HCT116 (cell line): ENCODE measurements around the gene SMTN. TPM values are rescaled to one million over a fixed set of nuclear protein-coding genes. Genes with fewer than 3 reads are reported as not detected.

ENCODE experiments used
- ATAC-seq: fragments of 200-7000 bp; cut with Tn5 transposase; 2 replicates; pipeline ENCODE4 v1.9.1; 2020; ENCODE audit warnings: mild to moderate bottlenecking, moderate library complexity
- BruUV-seq: library from RNA; stranded (reverse); fragments of 400-500 nt; replicated peaks from 2 replicates; lab custom pipeline; 2021; lab: Mats Ljungman, UMichigan
- CTCF ChIA-PET: fragments of 300-600 bp; sonication (Branson Sonifier 250); formaldehyde crosslinking; loops from one replicate; lab custom pipeline; 2021; ENCODE audit warnings: antibody characterized with exemption; lab: Charles Lee
- POLR2A ChIA-PET: fragments of 300-600, 350-600 bp; sonication (Branson Sonifier 250); formaldehyde crosslinking; loops from one replicate; lab custom pipeline; 2021; ENCODE audit warnings: antibody characterized with exemption; lab: Charles Lee
- RAD21 ChIA-PET, 2 experiments: fragments of 300-600 bp; sonication (Branson Sonifier 250); formaldehyde crosslinking; loops; one replicate each; lab custom pipeline; 2023; ENCODE audit warnings: low total read pairs in 2 of 2; ENCODE audit not compliant: uncharacterized antibody in 2 of 2, unreplicated experiment in 2 of 2, low non-redundant PET in 1 of 2; lab: Charles Lee
- DNase-seq: peaks from one replicate; pipeline ENCODE4 v3.0.0-alpha.2; 2010; ENCODE audit warnings: low read depth, low spot score
- H2AFZ ChIP-seq: fragments of 200-600 bp; shearing (Covaris generic), sonication (generic); 2 replicates; pipeline ENCODE4 v1.6.1; 2017; ENCODE audit warnings: low read depth, mixed run types, mixed read lengths, antibody characterized with exemption, low read length; ENCODE audit not compliant: poor library complexity, severe bottlenecking
- H3K27ac ChIP-seq: 2 replicates; pipeline ENCODE4 v1.5.1; 2012; ENCODE audit warnings: low read depth, low read length
- H3K27me3 ChIP-seq: fragments of 200-600 bp; sonication (generic); 2 replicates; pipeline ENCODE4 v1.6.1; 2016; ENCODE audit warnings: mixed run types, low read length, mixed read lengths; ENCODE audit not compliant: insufficient read depth
- H3K36me3 ChIP-seq, 2 experiments: fragments of 200-500 bp in 1 of 2; fragments of 200-600 bp in 1 of 2; sonication (Bioruptor generic) in 1 of 2; sonication (generic) in 1 of 2; 2 replicates each; pipeline versions ENCODE4 v1.5.1 to v1.6.1; 2014 to 2016; ENCODE audit warnings: low read length in 2 of 2, inconsistent platforms in 1 of 2, mixed read lengths in 1 of 2, mixed run types in 1 of 2; ENCODE audit not compliant: insufficient read depth in 2 of 2, control insufficient read depth in 1 of 2
- H3K4me1 ChIP-seq, 2 experiments: fragments of 200-600 bp in 1 of 2; sonication (generic) in 1 of 2; 2 replicates each; pipeline versions ENCODE4 v1.5.1 to v1.6.1; 2012 to 2017; ENCODE audit warnings: low read length in 2 of 2, inconsistent platforms in 1 of 2, mild to moderate bottlenecking in 1 of 2, mixed read lengths in 1 of 2, mixed run types in 1 of 2, moderate library complexity in 1 of 2; ENCODE audit not compliant: insufficient read depth in 2 of 2, control insufficient read depth in 1 of 2
- H3K4me2 ChIP-seq: fragments of 200-600 bp; sonication (generic); 2 replicates; pipeline ENCODE4 v1.6.1; 2017; ENCODE audit warnings: mixed run types, low read length, mixed read lengths
- H3K4me3 ChIP-seq, 2 experiments: fragments of 200-600 bp in 1 of 2; sonication (generic) in 1 of 2; replicated peaks in 1 of 2; 2 replicates each; pipeline ENCODE4 v1.5.1; 2011 to 2016; ENCODE audit warnings: low read length in 2 of 2, control low read depth in 1 of 2, low read depth in 1 of 2, mild to moderate bottlenecking in 1 of 2, mixed read lengths in 1 of 2, mixed run types in 1 of 2
- H3K79me2 ChIP-seq: fragments of 200-600 bp; sonication (generic); 2 replicates; pipeline ENCODE4 v1.6.1; 2017; ENCODE audit warnings: mild to moderate bottlenecking, mixed run types, low read length, moderate library complexity, mixed read lengths; ENCODE audit not compliant: insufficient read depth
- H3K9ac ChIP-seq: fragments of 200-600 bp; sonication (generic); 2 replicates; pipeline ENCODE4 v1.6.1; 2016; ENCODE audit warnings: low read length, mixed read lengths
- H3K9me2 ChIP-seq: fragments of 200-600 bp; sonication (generic), shearing (Covaris generic); 2 replicates; pipeline ENCODE4 v1.6.1; 2017; ENCODE audit warnings: mixed run types, mild to moderate bottlenecking, moderate library complexity; ENCODE audit not compliant: insufficient read depth
- H3K9me3 ChIP-seq, 2 experiments: fragments of 200-500 bp in 1 of 2; fragments of 200-600 bp in 1 of 2; sonication (Bioruptor generic) in 1 of 2; sonication (generic) in 1 of 2; 2 replicates each; pipeline ENCODE4 v1.6.1; 2014 to 2017; ENCODE audit warnings: low read length in 2 of 2, mixed read lengths in 2 of 2, inconsistent platforms in 1 of 2, low read depth in 1 of 2, mild to moderate bottlenecking in 1 of 2, mixed run types in 1 of 2, moderate library complexity in 1 of 2; ENCODE audit not compliant: control insufficient read depth in 1 of 2, insufficient read depth in 1 of 2
- H4K20me1 ChIP-seq: fragments of 200-600 bp; sonication (generic), shearing (Covaris generic); 2 replicates; pipeline ENCODE4 v1.6.1; 2017; ENCODE audit warnings: mixed run types, mild to moderate bottlenecking, moderate library complexity; ENCODE audit not compliant: insufficient read depth
- ATF3 ChIP-seq: IDR thresholded peaks from 2 replicates; pipeline ENCODE4 v1.6.1; 2012
- CBX3 ChIP-seq: IDR thresholded peaks from 2 replicates; pipeline ENCODE4 v1.6.1; 2012; ENCODE audit warnings: low read depth
- CEBPB ChIP-seq: IDR thresholded peaks from 2 replicates; pipeline ENCODE4 v1.6.1; 2012; ENCODE audit warnings: low read depth
- CTCF ChIP-seq, 3 experiments: fragments of 200-600 bp in 1 of 3; sonication (generic) in 1 of 3; IDR thresholded peaks in 2 of 3; conservative IDR thresholded peaks in 1 of 3; 2 replicates each; pipeline ENCODE4 v1.5.1; 2012 to 2017; ENCODE audit warnings: low read depth in 2 of 3, low read length in 2 of 3, antibody characterized with exemption in 1 of 3, borderline replicate concordance in 1 of 3, control low read depth in 1 of 3, mild to moderate bottlenecking in 1 of 3, mixed read lengths in 1 of 3, mixed run types in 1 of 3, moderate library complexity in 1 of 3; ENCODE audit not compliant: insufficient read depth in 1 of 3
- FOSL1 ChIP-seq: IDR thresholded peaks from 2 replicates; pipeline ENCODE4 v1.6.1; 2012; ENCODE audit warnings: low read depth
- POLR2AphosphoS5 ChIP-seq: IDR thresholded peaks from 2 replicates; pipeline ENCODE4 v1.6.1; 2011; ENCODE audit warnings: mild to moderate bottlenecking, low read depth, low read length, moderate library complexity
- SRF ChIP-seq: IDR thresholded peaks from 2 replicates; pipeline ENCODE4 v1.6.1; 2012; ENCODE audit warnings: low read depth
- YY1 ChIP-seq: IDR thresholded peaks from 2 replicates; pipeline ENCODE4 v1.6.1; 2011; ENCODE audit warnings: low read length, low read depth, moderate library complexity, mild to moderate bottlenecking; ENCODE audit not compliant: insufficient replicate concordance; ENCODE audit errors: extremely low read depth
- ZFX ChIP-seq: fragments of 450-650 bp; IDR thresholded peaks from 2 replicates; pipeline ENCODE4 v1.6.1; 2017
- intact Hi-C: fragments of 100-400 bp; cut with micrococcal nuclease; formaldehyde crosslinking; loops from 2 replicates; pipeline ENCODE4 v1.10.0; 2022
- total RNA-seq: library from RNA; stranded (reverse); gene quantifications from one replicate; pipeline ENCODE4 v1.2.1, GENCODE V29; 2021; ENCODE audit not compliant: unreplicated experiment

SMTN gene
- total RNA-seq, 1 experiment from 2014 or later: 148 TPM

GRCh38 chr22:31094741-31095140 is 13.6 kb downstream of the SMTN start:
- Histone ChIP-seq H3K4me3 (no peak overlapping the region), H3K9me3 (no peaks in the 10 kb centered on the region), H3K27me3 (no peaks in the 10 kb centered on the region), H3K79me2 (no peaks in the 10 kb centered on the region), H4K20me1 (no peaks in the 10 kb centered on the region), H3K4me2 (no peak overlapping the region), H3K9me2 (no peaks in the 10 kb centered on the region), H2AFZ (no peak overlapping the region), H3K9ac (no peak overlapping the region), H3K27ac (no peak overlapping the region), H3K36me3 (peaks cover 40 to 60% of the 10 kb centered on the region in 2 experiments), H3K4me1 (peaks cover 0 to 3% of the 10 kb centered on the region in 2 experiments; a peak in 1 of 4 replicates)
- DNase-seq: no peak
- intact Hi-C loops: no loop called here
- CTCF ChIA-PET: interaction anchor here (1.2 to 1.3 kb wide), 2 partner anchors 10 to 11 kb away, joined by 3 to 4 read pairs; no protein-coding TSS in a partner anchor
- ATAC-seq: no peak
- no peak for TF ChIP-seq SRF
- TF ChIP-seq ZFX: no peak
- no peak for TF ChIP-seq POLR2AphosphoS5
- no peak for TF ChIP-seq CEBPB
- TF ChIP-seq CBX3: no peak
- TF ChIP-seq ATF3: no peak
- no peak for TF ChIP-seq CTCF (IDR thresholded peaks at IDR 0.05 in 2 of 3, conservative IDR thresholded peaks at IDR 0.05 in 1 of 3; ENCODE audit: borderline replicate concordance in 1 of 3, insufficient read depth in 1 of 3, low read depth in 2 of 3, low read length in 2 of 3)
- TF ChIP-seq FOSL1: no peak
- TF ChIP-seq YY1: no peak
- RAD21 ChIA-PET: no interaction called here
- POLR2A ChIA-PET: interaction anchor here (1.8 to 2.3 kb wide), 2 partner anchors 12 to 14 kb away, joined by 4 to 8 read pairs; partner anchors contain the start of gene SMTN
- BruUV-seq: no TSS peak
